ENCODE results near the gene ASB7. TPM values are rescaled to one million over a fixed set of nuclear protein-coding genes. Genes with fewer than 3 reads are reported as not detected.

ASB7 gene
- total RNA-seq, 1 donor from 2014 or later = 5.3 TPM

GRCh38 chr15:100691321-100691720 is 88.9 kb downstream of the ASB7 start:
- no peak for DNase-seq (ENCODE audit: missing footprints)
- no peak for ATAC-seq
- intact Hi-C loops (cut with DNase I) = no loop called here

DNA sequence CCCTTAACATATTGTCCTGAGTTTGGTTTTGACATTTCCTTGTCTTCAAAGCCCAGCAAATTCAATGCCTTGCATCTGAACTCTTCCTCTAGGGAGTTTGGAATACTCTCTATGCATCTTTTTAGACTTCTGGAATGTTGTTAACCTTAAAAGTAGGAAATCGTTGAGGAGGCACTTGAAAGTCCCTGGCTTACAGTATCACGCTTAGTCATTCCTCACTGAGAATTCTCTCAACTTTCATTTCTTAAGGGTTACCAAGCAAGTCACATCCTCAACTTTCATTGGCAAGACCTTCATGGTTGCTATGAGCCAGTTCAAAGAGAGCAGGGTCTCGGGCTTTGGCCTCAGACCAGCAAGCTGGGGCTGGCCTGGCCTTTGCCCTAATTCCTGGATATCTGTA is 89.9 kb downstream of the ASB7 start:
- intact Hi-C loops (cut with DNase I) = no loop called here
- DNase-seq (ENCODE audit: missing footprints) = no peak
- ATAC-seq = no peak

DNA sequence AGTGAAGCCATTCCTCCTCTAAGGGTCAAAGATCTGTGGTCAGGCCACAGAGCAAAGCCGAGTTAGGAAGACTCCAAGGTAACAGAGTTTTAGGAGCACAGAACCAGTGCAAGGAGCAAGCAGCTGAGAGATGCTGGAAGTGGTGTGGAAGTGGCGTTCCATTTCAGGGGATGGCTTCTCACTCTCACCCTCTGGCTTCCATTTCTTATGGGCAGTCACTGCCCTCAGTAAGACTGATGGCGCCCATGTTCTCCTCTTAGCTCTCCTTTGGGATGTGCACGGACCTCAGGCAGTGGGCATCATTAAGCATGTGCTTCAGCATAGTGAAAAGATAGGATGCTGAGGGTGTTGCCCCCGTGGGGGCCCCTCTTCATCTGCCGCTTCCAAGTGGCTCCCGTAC is 90.3 kb downstream of the ASB7 start:
- ATAC-seq (no peak), DNase-seq (ENCODE audit: missing footprints) (no peak)
- intact Hi-C loops (cut with DNase I) = no loop called here

GRCh38 chr15:100693451-100693850 is 91.1 kb downstream of the ASB7 start:
- DNase-seq (ENCODE audit: missing footprints) = no peak
- ATAC-seq = no peak
- intact Hi-C loops (cut with DNase I) = no loop called here

GRCh38 chr15:100694381-100695021 is 92.1 kb downstream of the ASB7 start:
- ATAC-seq (peak; percentile 62), DNase-seq (ENCODE audit: missing footprints) (no peak)
- intact Hi-C loops (cut with DNase I) = no loop called here

- intact Hi-C loops (cut with DNase I) = no loop called here
- peak; percentile 36 for ATAC-seq
- no peak for DNase-seq (ENCODE audit: missing footprints)
Measured at GRCh38 chr15:100695048-100695447, 92.7 kb downstream of the ASB7 start.

GRCh38 chr15:100696452-100696851 is 94.1 kb downstream of the ASB7 start:
- ATAC-seq (no peak), DNase-seq (ENCODE audit: missing footprints) (no peak)
- intact Hi-C loops (cut with DNase I) = no loop called here

Other genes with a start within 250 kb of the ASB7 start
- not detected for gene CERS3, start 73.6 kb upstream of the ASB7 start, total RNA-seq
- gene LINS1, start 405 bp upstream of the ASB7 start, total RNA-seq = 7.0 TPM